GOT3 (cell line): Measurements from ENCODE around the gene ISOC2.
A peak's percentile ranks its signal among the peaks of the same experiment; 100 is the strongest.
"Not testable (repeated sequence)": the region's sequence is repeated elsewhere in the genome, so short reads cannot be mapped to it uniquely, and the experiment has no call there.

ENCODE experiments used
- DNase-seq: peaks from one replicate; lab custom pipeline; 2025; ENCODE audit warnings: mixed read lengths; lab: John Stamatoyannopoulos, UW

Gene ISOC2

GRCh38 chr19:55440411-55441105, 20.9 kb downstream of the ISOC2 start:
- no peak for DNase-seq

DNA sequence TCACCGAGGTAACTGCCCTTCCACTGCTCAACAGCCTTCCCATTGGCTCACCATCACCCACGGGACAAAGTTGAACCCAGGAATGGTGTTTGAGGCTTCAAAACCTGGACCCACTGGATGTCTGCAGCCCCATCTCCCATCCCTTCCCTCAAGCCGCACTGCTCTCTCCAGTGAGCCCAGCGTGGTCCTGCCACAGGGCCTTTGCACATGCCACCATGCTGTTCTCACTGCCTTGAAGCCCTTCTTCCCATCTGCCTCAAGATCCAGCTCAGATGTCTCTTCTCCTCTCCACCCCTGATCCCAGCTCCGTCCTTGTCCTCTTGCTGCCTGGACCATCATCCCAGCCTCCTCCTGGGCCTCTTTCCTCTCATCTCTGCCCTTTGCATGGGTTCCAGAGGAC, 22.4 kb downstream of the ISOC2 start:
- no peak for DNase-seq

DNA sequence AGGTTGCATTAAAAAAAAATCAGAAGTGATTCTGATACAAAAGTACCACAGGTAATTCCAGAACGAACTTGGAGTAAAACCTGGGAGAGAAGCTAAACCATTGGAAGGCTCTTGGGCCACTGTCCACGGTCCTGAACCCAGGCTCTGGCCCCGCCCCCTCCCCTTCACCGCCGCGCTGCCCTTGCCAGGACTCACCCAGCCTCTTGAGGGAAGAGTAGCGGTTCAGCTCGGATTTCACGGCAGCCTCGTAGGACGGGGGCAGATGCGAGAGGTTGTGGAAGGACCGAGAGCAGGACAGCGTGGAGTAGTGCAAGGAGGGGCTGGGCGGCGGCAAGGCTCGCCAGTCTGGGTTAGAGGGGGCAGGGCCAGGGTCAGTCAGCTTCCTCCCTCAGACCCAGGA, 24.0 kb downstream of the ISOC2 start:
- no peak for DNase-seq

- DNase-seq, result no peak
Measured at GRCh38 chr19:55436847-55437246, 24.6 kb downstream of the ISOC2 start.

- DNase-seq, result no peak
Measured at GRCh38 chr19:55435020-55435419, 26.4 kb downstream of the ISOC2 start.

- DNase-seq, result no peak
Measured at GRCh38 chr19:55434356-55434919, 27.0 kb downstream of the ISOC2 start.

DNA sequence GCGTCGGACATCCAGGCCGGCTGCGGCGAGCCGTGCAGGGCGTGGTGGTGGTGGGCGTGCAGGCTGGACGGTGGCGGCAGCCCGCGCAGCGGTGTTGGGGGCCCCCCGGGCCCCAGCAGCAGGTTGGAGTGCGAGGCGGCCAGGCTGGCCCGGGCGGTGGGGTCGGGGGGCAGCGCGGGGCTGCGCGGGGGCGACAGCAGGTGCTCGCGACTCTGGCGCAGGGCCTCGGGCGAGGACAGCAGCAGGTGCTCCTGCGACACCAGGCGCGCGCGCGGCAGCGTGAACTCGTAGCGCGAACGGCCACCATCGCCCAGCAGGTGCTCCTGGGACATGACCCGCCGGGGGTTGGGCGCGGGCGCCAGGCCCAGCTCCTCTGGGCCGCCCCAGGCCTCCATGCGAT, 28.1 kb downstream of the ISOC2 start:
- no peak for DNase-seq

- DNase-seq, result no peak
Measured at GRCh38 chr19:55432241-55432959, 29.0 kb downstream of the ISOC2 start.

- no peak for DNase-seq
Measured at GRCh38 chr19:55431183-55431582, 30.3 kb downstream of the ISOC2 start.

- DNase-seq, result no peak
Measured at GRCh38 chr19:55426042-55426441, 35.4 kb downstream of the ISOC2 start.

GRCh38 chr19:55424518-55424917, 36.9 kb downstream of the ISOC2 start:
- DNase-seq, result no peak

- no peak for DNase-seq
Measured at GRCh38 chr19:55423225-55424005, 38.0 kb downstream of the ISOC2 start.

DNA sequence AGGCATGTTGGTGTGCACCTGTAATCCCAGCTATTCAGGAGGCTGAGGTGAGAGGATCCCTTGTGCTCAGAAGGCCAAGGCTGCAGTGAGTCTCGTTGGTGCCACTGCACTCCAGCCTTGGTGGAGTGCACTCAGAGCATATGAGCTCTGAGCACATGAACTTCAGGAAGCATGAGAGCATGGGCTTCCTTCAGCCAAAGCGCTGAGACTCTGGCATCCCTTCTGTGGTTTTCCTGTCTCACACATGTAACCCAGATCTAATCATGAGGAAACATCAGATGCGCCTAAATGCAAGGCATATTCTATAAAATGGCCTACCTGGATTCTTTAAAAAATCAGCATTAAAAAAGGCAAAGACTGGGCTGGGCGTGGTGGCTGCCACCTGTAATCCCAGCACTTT, 40.2 kb downstream of the ISOC2 start:
- DNase-seq, result not testable (repeated sequence)

GRCh38 chr19:55419624-55420236, 41.7 kb downstream of the ISOC2 start:
- no peak for DNase-seq

DNA sequence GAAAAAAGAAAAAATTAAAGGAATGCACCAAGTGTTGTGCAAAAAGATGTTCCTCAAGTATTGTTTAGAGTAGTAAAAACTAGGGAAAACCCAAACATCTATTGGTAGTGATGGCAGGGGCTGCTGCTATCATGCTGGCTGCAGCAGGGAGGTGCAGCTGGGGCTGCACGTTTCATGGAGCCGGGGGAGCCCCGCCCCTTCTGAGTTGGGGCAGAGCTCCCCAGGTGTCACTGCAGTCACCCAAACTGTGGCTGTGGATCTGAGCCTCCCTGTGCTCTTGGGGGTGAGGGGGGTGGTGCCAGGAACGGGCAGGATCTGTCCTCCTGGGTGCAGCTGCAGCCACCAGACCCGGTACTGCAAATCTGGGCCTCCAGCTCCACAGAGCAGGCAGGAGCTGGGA, 42.3 kb downstream of the ISOC2 start:
- DNase-seq, result no peak

- peak; percentile 51 for DNase-seq
Measured at GRCh38 chr19:55418185-55418584, 43.3 kb downstream of the ISOC2 start.

GRCh38 chr19:55410168-55410567, 51.3 kb downstream of the ISOC2 start:
- DNase-seq, result no peak

- DNase-seq, result not testable (repeated sequence)
Measured at GRCh38 chr19:55409179-55409578, 52.3 kb downstream of the ISOC2 start.

GRCh38 chr19:55408533-55408872, 52.9 kb downstream of the ISOC2 start:
- DNase-seq, result no peak

DNA sequence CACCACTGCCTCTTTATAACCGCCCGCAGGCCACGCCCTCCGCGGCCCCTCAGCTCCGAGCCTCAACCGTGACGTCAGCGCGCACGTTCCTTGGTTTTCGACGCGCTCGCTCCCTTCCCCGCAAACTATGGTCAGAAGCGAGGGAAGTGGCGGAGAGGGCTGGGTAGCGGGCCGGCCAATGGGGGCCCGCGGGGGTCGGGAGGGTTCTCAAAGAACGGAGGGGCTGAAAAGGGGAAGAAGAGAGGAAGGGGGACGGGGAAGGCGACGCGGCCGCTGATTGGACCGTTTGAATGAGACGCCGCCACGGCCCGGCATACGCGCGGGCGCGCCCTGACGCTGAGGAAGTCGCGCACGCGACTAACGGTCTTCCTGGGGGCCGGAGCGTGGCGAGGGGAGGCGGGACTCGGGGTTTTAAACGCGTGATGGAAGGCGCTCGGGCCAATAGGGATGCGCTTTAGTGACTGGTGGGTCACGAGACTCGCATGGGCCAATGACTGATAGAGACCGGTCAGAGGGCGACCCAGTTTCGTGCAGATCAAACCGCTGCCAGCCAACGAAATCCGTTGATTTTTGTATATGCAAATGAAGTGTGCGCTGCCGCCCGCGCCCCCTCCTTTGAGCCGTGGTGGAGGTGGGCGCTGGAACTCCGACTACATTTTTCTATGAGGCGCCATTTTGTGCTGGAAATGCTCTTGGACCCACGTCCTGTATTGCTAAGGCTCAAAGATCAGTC, 53.5 kb downstream of the ISOC2 start:
- peak; percentile 95 for DNase-seq

- not testable (repeated sequence) for DNase-seq
Measured at GRCh38 chr19:55407550-55407799, 54.0 kb downstream of the ISOC2 start, which contains the start of gene UBE2S. Gene UBE2S, minus strand, starts transcription at chr19:55407788. Its CDS starts 199 bp downstream, at chr19:55407589.
